IPS-NIHi7 (cell line): ENCODE results near the gene SLC12A5.

ENCODE experiments used
- DNase-seq: peaks from one replicate; pipeline ENCODE4 v3.0.0; 2012; ENCODE audit warnings: mixed read lengths; ENCODE audit errors: extremely low spot score

The SLC12A5 gene

GRCh38 chr20:46107061-46107460 lies 78.0 kb downstream of the SLC12A5 start:
- DNase-seq, result no peak

- DNase-seq, result no peak
Measured at GRCh38 chr20:46108435-46108841, 79.4 kb downstream of the SLC12A5 start.

DNA sequence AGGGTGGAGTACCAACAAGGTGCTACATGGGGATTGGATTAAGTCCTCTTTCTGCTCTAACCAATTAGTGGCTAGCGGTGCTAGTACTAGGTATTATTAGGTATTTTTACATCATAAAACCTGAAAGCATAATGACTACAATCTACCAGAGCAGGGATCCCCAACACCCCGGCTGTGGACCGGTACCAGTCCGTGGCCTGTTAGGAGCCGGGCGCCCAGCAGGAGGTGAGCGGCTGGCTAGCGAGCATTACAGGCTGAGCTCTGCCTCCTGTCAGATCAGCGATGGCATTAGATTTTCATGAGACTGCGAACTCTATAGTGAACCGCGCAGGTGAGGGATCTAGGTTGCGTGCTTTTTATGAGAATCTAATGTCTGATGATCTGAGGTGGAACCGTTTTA lies 80.0 kb downstream of the SLC12A5 start:
- DNase-seq, result no peak
